Upper lobe of left lung (tissue), 6 donors: ENCODE results near the gene CSF1R. TPM values are rescaled to one million over a fixed set of nuclear protein-coding genes. Genes with fewer than 3 reads are reported as not detected.
A peak's percentile ranks its signal among the peaks of the same experiment; 100 is the strongest.

ENCODE experiments used
- ATAC-seq, 2 donors: fragments of 200-7000 bp; cut with Tn5 transposase; one replicate each; pipeline ENCODE4 v1.9.1; 2022; ENCODE audit warnings: mild to moderate bottlenecking in 2 of 2, moderate library complexity in 2 of 2; ENCODE audit not compliant: low FRiP score in 2 of 2
- DNase-seq, 2 donors: peaks; one replicate each; pipeline ENCODE4 v3.0.0-alpha.2; 2019 to 2020
- H3K27ac ChIP-seq, 4 donors: fragments of 200-600 bp; sonication (generic); one replicate each; pipeline ENCODE4 v1.5.1; 2016 to 2019
- H3K27me3 ChIP-seq, 4 donors: fragments of 200-600 bp; sonication (generic); one replicate each; pipeline ENCODE4 v1.5.1; 2017 to 2019
- H3K36me3 ChIP-seq, 4 donors: fragments of 200-600 bp; sonication (generic); one replicate each; pipeline ENCODE4 v1.5.1; 2016 to 2019
- H3K4me1 ChIP-seq, 4 donors: fragments of 200-600 bp; sonication (generic); one replicate each; pipeline ENCODE4 v1.5.1; 2018 to 2019
- H3K4me3 ChIP-seq, 4 donors: fragments of 200-600 bp; sonication (generic); one replicate each; pipeline ENCODE4 v1.5.1; 2017 to 2019; ENCODE audit warnings: mild to moderate bottlenecking in 2 of 4, moderate library complexity in 1 of 4
- H3K9me3 ChIP-seq, 4 donors: fragments of 200-600 bp; sonication (generic); one replicate each; pipeline ENCODE4 v1.5.1; 2018 to 2019
- EP300 ChIP-seq, 4 donors: sonication (generic); formaldehyde crosslinking; IDR thresholded peaks; one replicate each; pipeline ENCODE4 v1.5.1; 2017; ENCODE audit warnings: antibody characterized with exemption in 4 of 4, control low read depth in 2 of 4
- POLR2A ChIP-seq, 4 donors: fragments of 450-650 bp; IDR thresholded peaks; one replicate each; pipeline ENCODE4 v1.5.1; 2016 to 2017; ENCODE audit warnings: antibody characterized with exemption in 4 of 4, mild to moderate bottlenecking in 2 of 4
- POLR2AphosphoS5 ChIP-seq, 2 donors: sonication (generic); formaldehyde crosslinking; IDR thresholded peaks; one replicate each; pipeline ENCODE4 v1.5.1; 2017; ENCODE audit warnings: antibody characterized with exemption in 2 of 2
- WGBS, 2 donors: methylation state at CpG; one replicate each; pipeline ENCODE4 v1.1.5; 2017 to 2018; 5-methylcytosine and 5-hydroxymethylcytosine counted together
- total RNA-seq, 6 donors: library from RNA; depleted of rRNA in 4 of 6; stranded (reverse); fragments of >200 nt in 4 of 6; gene quantifications; one replicate each; pipeline versions ENCODE4 v1.1.0 to v1.2.1, GENCODE V29; 2016 to 2021
- TF ChIP-seq, protein P1 (sequence below), 6 experiments: fragments of 450-650 bp in 4 of 6; fragments of 200-600 bp in 2 of 6; sonication (generic) in 2 of 6; IDR thresholded peaks; one replicate each; pipeline ENCODE4 v1.5.1; 2016 to 2019; ENCODE audit warnings: antibody characterized with exemption in 6 of 6
- donor health status: DM: no; HTN: no; CAD: no; lungs with moderate emphysema.
- donor health status: DM: no; HTN: yes; CAD: no; lungs with severe emphysema.

CSF1R gene
- total RNA-seq, 6 donors from 2014 or later = 13.9 to 101 (median 57.9) TPM

DNA sequence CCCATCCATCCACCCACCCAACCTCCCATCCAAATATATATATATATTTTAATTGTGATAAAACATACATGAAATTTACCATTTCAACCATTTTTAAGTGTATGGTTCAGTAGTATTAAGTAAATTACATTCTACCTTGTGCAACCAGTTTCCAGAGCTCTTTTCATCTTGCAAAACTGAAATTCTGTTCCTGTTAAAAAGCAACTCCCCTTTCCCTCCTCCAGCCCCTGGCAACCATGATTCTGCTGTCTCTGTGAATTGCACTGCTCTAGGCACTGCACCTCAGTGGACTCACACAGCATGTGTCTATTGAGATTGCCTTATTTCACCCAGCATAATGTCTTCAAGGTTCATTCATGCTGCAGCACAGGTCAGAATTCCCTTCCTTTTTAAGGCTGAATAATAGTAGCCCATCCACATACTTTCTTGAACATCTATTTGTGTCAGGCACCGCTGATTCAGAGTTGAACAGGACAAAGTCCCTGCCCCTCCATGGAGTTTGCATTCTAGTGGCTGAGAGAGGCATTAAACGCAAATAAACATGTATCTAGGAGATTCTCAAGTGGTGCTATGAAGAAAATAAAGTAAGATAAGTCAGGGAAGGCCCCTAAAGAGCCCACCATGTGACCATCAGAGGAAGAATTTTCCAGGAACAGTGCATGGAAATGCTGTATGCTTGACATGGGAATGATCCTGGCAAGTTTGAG lies 24.0 kb downstream of the CSF1R start:
- peaks cover 0 to 11% (median 7%) of the 10 kb centered on the region in 4 donors for H3K4me1 ChIP-seq
- DNase-seq = no peak
- no peak overlapping the region for H3K27ac ChIP-seq
- H3K9me3 ChIP-seq = no peaks in the 10 kb centered on the region
- no peak for ATAC-seq
- H3K27me3 ChIP-seq = no peaks in the 10 kb centered on the region
- H3K36me3 ChIP-seq = peaks cover 0 to 3% (median 0%) of the 10 kb centered on the region in 4 donors
- H3K4me3 ChIP-seq = no peak overlapping the region
- TF ChIP-seq, protein P1, sequence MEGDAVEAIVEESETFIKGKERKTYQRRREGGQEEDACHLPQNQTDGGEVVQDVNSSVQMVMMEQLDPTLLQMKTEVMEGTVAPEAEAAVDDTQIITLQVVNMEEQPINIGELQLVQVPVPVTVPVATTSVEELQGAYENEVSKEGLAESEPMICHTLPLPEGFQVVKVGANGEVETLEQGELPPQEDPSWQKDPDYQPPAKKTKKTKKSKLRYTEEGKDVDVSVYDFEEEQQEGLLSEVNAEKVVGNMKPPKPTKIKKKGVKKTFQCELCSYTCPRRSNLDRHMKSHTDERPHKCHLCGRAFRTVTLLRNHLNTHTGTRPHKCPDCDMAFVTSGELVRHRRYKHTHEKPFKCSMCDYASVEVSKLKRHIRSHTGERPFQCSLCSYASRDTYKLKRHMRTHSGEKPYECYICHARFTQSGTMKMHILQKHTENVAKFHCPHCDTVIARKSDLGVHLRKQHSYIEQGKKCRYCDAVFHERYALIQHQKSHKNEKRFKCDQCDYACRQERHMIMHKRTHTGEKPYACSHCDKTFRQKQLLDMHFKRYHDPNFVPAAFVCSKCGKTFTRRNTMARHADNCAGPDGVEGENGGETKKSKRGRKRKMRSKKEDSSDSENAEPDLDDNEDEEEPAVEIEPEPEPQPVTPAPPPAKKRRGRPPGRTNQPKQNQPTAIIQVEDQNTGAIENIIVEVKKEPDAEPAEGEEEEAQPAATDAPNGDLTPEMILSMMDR (IDR thresholded peaks at IDR 0.05) = no peak
- TF ChIP-seq POLR2A (IDR thresholded peaks at IDR 0.05) (no peak), EP300 (IDR thresholded peaks at IDR 0.05) (no peak), POLR2AphosphoS5 (IDR thresholded peaks at IDR 0.05) (no peak)
- 76 to 93% methylated on average over 2 of the region's 2 CpGs for WGBS, 2 donors

DNA sequence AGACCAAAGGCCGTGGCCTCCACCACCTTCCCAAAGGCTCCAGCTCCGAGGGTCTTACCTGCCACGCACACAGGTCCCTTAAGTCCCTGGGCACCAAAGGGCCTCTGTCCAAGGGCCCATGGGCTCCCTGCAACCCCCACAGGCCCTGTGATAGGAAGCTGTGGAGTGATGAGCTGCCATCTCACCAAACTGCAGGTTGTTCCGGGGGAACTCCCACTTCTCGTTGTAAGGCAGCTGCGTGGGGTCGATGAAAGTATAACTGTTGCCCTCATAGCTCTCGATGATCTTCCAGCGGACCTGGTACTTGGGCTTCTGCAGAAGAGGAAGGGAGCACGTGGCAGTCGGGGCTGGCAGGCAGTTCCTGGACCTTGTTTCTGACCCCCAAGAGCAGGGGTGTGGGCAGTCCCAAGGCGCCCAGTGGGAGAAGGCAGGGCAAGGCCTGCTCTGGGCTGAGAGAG lies 24.8 kb downstream of the CSF1R start:
- Histone ChIP-seq H3K27ac (no peak overlapping the region), H3K27me3 (no peaks in the 10 kb centered on the region), H3K9me3 (no peaks in the 10 kb centered on the region), H3K4me1 (peaks cover 0 to 11% (median 6%) of the 10 kb centered on the region in 4 donors), H3K36me3 (peaks cover 0 to 3% (median 0%) of the 10 kb centered on the region in 4 donors), H3K4me3 (no peak overlapping the region)
- 82 to 92% methylated on average over 4 to 12 of the region's 12 CpGs for WGBS, 2 donors
- no peak for ATAC-seq
- no peak for DNase-seq
- TF ChIP-seq, protein P1 (IDR thresholded peaks at IDR 0.05) = no peak
- TF ChIP-seq EP300 (IDR thresholded peaks at IDR 0.05) (no peak), POLR2A (IDR thresholded peaks at IDR 0.05) (no peak), POLR2AphosphoS5 (IDR thresholded peaks at IDR 0.05) (no peak)

DNA sequence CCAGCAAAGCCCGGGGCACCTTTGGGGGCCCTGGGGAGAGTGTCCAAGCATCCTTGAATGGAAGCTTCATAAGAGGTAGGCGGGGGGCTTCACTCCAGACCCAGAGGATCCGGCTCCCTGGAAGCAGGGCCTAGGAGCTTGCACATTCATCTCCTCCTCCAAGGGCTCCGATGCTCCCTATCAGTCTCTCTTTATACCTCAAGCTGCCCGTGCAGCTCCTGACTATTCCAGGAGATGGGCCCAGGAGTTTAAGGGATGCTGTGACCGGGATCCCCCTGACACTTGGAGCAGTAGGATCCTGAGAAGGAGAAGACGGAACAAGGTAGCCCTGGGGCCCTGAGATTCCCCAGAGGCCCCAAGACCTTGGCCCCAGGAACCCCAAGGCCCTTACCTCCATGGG lies 25.9 kb downstream of the CSF1R start:
- Histone ChIP-seq H3K27me3 (no peaks in the 10 kb centered on the region), H3K4me1 (peaks cover 0 to 11% (median 3%) of the 10 kb centered on the region in 4 donors), H3K9me3 (no peaks in the 10 kb centered on the region), H3K27ac (no peak overlapping the region), H3K36me3 (peaks cover 0 to 8% (median 4%) of the 10 kb centered on the region in 4 donors), H3K4me3 (no peak overlapping the region)
- peak in 1 of 2 donors; percentile 3 for DNase-seq
- TF ChIP-seq, protein P1 (IDR thresholded peaks at IDR 0.05) = no peak
- TF ChIP-seq EP300 (IDR thresholded peaks at IDR 0.05) = no peak
- no peak for TF ChIP-seq POLR2AphosphoS5 (IDR thresholded peaks at IDR 0.05)
- TF ChIP-seq POLR2A (IDR thresholded peaks at IDR 0.05) = no peak
- no peak for ATAC-seq
- WGBS, 2 donors = 76 to 84% methylated on average over 5 to 7 of the region's 7 CpGs

DNA sequence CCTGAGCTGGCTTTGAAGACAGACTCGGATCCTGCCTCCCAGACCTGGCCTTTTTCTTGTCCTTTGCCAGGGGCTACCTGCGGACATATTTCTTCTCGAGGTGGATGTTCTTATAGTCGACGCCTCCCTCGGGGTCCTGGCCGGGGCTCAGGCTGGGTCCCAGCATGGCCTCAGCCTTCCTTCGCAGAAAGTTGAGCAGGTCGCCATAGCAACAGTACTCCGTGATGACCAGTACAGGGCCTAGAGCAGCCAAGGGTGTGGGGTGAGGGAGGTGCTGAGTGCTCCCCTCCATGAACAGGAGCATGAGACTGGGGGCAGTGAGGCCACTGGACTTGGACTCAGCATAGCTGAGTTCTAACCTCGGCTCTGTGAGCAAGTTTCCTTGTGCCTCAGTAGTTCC lies 26.7 kb downstream of the CSF1R start:
- ATAC-seq (no peak), DNase-seq (peak in 1 of 2 donors; percentile 11)
- Histone ChIP-seq H3K9me3 (no peaks in the 10 kb centered on the region), H3K27ac (no peak overlapping the region), H3K4me3 (no peak overlapping the region), H3K27me3 (no peaks in the 10 kb centered on the region), H3K4me1 (peaks cover 0 to 4% (median 2%) of the 10 kb centered on the region in 4 donors), H3K36me3 (peaks cover 0 to 15% (median 11%) of the 10 kb centered on the region in 4 donors)
- 88 to 89% methylated on average over 10 to 11 of the region's 11 CpGs for WGBS, 2 donors
- TF ChIP-seq, protein P1 (IDR thresholded peaks at IDR 0.05) = no peak
